Esophagus (tissue), 2 donors: ENCODE measurements around the gene SLC46A1. TPM values are rescaled to one million over a fixed set of nuclear protein-coding genes. Genes with fewer than 3 reads are reported as not detected.
"Not testable (repeated sequence)": the region's sequence is repeated elsewhere in the genome, so short reads cannot be mapped to it uniquely, and the experiment has no call there.

Experiments used
- H3K27ac ChIP-seq, 2 donors: one replicate each; pipeline ENCODE4 v1.5.1; 2013; ENCODE audit warnings: low read depth in 2 of 2, mild to moderate bottlenecking in 2 of 2, inconsistent platforms in 1 of 2, low read length in 1 of 2, moderate library complexity in 1 of 2
- H3K27me3 ChIP-seq, 2 donors: one replicate each; pipeline ENCODE4 v1.6.1; 2013; ENCODE audit warnings: low read length in 2 of 2, control low read depth in 1 of 2, mild to moderate bottlenecking in 1 of 2; ENCODE audit not compliant: insufficient read depth in 2 of 2, control insufficient read depth in 1 of 2
- H3K36me3 ChIP-seq, 2 donors: one replicate each; pipeline ENCODE4 v1.6.1; 2013; ENCODE audit warnings: low read length in 1 of 2; ENCODE audit not compliant: control insufficient read depth in 2 of 2, insufficient read depth in 2 of 2
- H3K4me1 ChIP-seq, 2 donors: one replicate each; pipeline ENCODE4 v1.6.1; 2013; ENCODE audit warnings: low read length in 1 of 2; ENCODE audit not compliant: control insufficient read depth in 2 of 2, insufficient read depth in 2 of 2
- H3K4me3 ChIP-seq, 2 donors: one replicate each; pipeline ENCODE4 v1.5.1; 2013; ENCODE audit warnings: low read length in 2 of 2, mild to moderate bottlenecking in 2 of 2, low read depth in 1 of 2, moderate library complexity in 1 of 2
- H3K9me3 ChIP-seq, 2 donors: one replicate each; pipeline ENCODE4 v1.6.1; 2013; ENCODE audit warnings: mild to moderate bottlenecking in 2 of 2, low read depth in 1 of 2, low read length in 1 of 2, moderate library complexity in 1 of 2; ENCODE audit not compliant: control insufficient read depth in 2 of 2, insufficient read depth in 1 of 2
- WGBS, 2 donors: extraction: QIAGEN DNeasy Blood & Tissue Kit; methylation state at CpG; one replicate each; pipeline ENCODE4 v1.1.7; 2013; 5-methylcytosine and 5-hydroxymethylcytosine counted together
- polyA plus RNA-seq, 2 donors: library from polyadenylated mRNA; stranded (reverse); fragments of 200-250 nt; gene quantifications; one replicate each; pipeline ENCODE4 v1.2.3, GENCODE V29; 2013
- donor health status: healthy with polysubstance abuse.
- donor health status: Bipolar disorder and iron deficiency.

Gene SLC46A1
- polyA plus RNA-seq = 1 to 10 TPM in 1 of 2 donors, under 1 TPM in 1; 0.86 to 1.6 TPM

- Histone ChIP-seq H3K27me3 (no peaks in the 10 kb centered on the region), H3K27ac (peak within 1 kb of the TSS in 1 of 2 donors; percentile 21), H3K9me3 (no peaks in the 10 kb centered on the region), H3K4me3 (peak within 1 kb of the TSS; percentile 61 to 70), H3K36me3 (no peaks in the 10 kb centered on the region), H3K4me1 (peaks cover 0 to 10% of the 10 kb centered on the region in 2 donors)
- WGBS, 2 donors = 1% methylated on average over 64 to 70 of the region's 70 CpGs
Measured at GRCh38 chr17:28405632-28406472, at the start of gene SLC46A1. SLC46A1 (minus strand) TSS chr17:28406212; CDS start chr17:28406114, 98 bp downstream.

GRCh38 chr17:28449859-28450258 is 43.8 kb upstream of the SLC46A1 start:
- no peaks in the 10 kb centered on the region for H3K9me3 ChIP-seq
- no peak overlapping the region for H3K4me3 ChIP-seq
- WGBS, 2 donors = 87 to 94% methylated on average over 1 of the region's 1 CpG
- H3K27ac ChIP-seq = no peak overlapping the region
- no peaks in the 10 kb centered on the region for H3K27me3 ChIP-seq
- H3K36me3 ChIP-seq = no peaks in the 10 kb centered on the region
- H3K4me1 ChIP-seq = no peaks in the 10 kb centered on the region

GRCh38 chr17:28447396-28447760 is 41.4 kb upstream of the SLC46A1 start:
- Histone ChIP-seq H3K27me3 (no peaks in the 10 kb centered on the region), H3K4me1 (no peaks in the 10 kb centered on the region), H3K36me3 (no peaks in the 10 kb centered on the region), H3K9me3 (no peaks in the 10 kb centered on the region), H3K4me3 (no peak overlapping the region), H3K27ac (no peak overlapping the region)
- WGBS, 2 donors = 68 to 69% methylated on average over 5 of the region's 5 CpGs

GRCh38 chr17:28446716-28447395 is 40.8 kb upstream of the SLC46A1 start:
- no peaks in the 10 kb centered on the region for H3K27me3 ChIP-seq
- no peaks in the 10 kb centered on the region for H3K9me3 ChIP-seq
- H3K27ac ChIP-seq = no peak overlapping the region
- WGBS, 2 donors = 79 to 82% methylated on average over 8 of the region's 8 CpGs
- H3K4me1 ChIP-seq = no peaks in the 10 kb centered on the region
- H3K36me3 ChIP-seq = no peaks in the 10 kb centered on the region
- no peak overlapping the region for H3K4me3 ChIP-seq

GRCh38 chr17:28443901-28444638 is 38.1 kb upstream of the SLC46A1 start:
- H3K4me3 ChIP-seq = no peak overlapping the region
- no peaks in the 10 kb centered on the region for H3K27me3 ChIP-seq
- WGBS, 2 donors = 81 to 88% methylated on average over 8 to 9 of the region's 9 CpGs

GRCh38 chr17:28434326-28434725 is 28.3 kb upstream of the SLC46A1 start:
- not testable (repeated sequence) for H3K27ac ChIP-seq, H3K4me3 ChIP-seq, H3K27me3 ChIP-seq, H3K4me1 ChIP-seq, H3K36me3 ChIP-seq, H3K9me3 ChIP-seq
- WGBS, 2 donors = 59 to 63% methylated on average over 8 of the region's 8 CpGs

More at GRCh38 chr17:28443901-28444638, 38.1 kb upstream of the SLC46A1 start:
- Histone ChIP-seq H3K4me1 (no peaks in the 10 kb centered on the region), H3K9me3 (no peaks in the 10 kb centered on the region), H3K27ac (no peak overlapping the region), H3K36me3 (no peaks in the 10 kb centered on the region)

GRCh38 chr17:28433721-28434120 is 27.7 kb upstream of the SLC46A1 start:
- no peak overlapping the region for H3K27ac ChIP-seq
- H3K36me3 ChIP-seq = no peaks in the 10 kb centered on the region
- no peak overlapping the region for H3K4me3 ChIP-seq
- 42 to 64% methylated on average over 1 of the region's 1 CpG for WGBS, 2 donors
- no peaks in the 10 kb centered on the region for H3K4me1 ChIP-seq
- H3K9me3 ChIP-seq = no peaks in the 10 kb centered on the region
- H3K27me3 ChIP-seq = no peaks in the 10 kb centered on the region

- H3K27ac ChIP-seq, H3K27me3 ChIP-seq, H3K36me3 ChIP-seq, H3K4me3 ChIP-seq, H3K9me3 ChIP-seq, H3K4me1 ChIP-seq: not testable (repeated sequence)
- 81% methylated on average over 4 of the region's 4 CpGs for WGBS, 2 donors
Measured at GRCh38 chr17:28427982-28428381, 22.0 kb upstream of the SLC46A1 start.

GRCh38 chr17:28427371-28427770 is 21.4 kb upstream of the SLC46A1 start:
- WGBS, 2 donors = 70% methylated on average over 5 of the region's 5 CpGs
- no peak overlapping the region for H3K27ac ChIP-seq
- no peaks in the 10 kb centered on the region for H3K9me3 ChIP-seq

More at GRCh38 chr17:28427371-28427770, 21.4 kb upstream of the SLC46A1 start:
- Histone ChIP-seq H3K4me3 (no peak overlapping the region), H3K36me3 (no peaks in the 10 kb centered on the region), H3K27me3 (no peaks in the 10 kb centered on the region), H3K4me1 (no peaks in the 10 kb centered on the region)
